Endothelial cell of umbilical vein (primary cell): ENCODE results near the gene OLFM2. TPM values are rescaled to one million over a fixed set of nuclear protein-coding genes. Genes with fewer than 3 reads are reported as not detected.

Experiments
- BruUV-seq: library from RNA; stranded (reverse); fragments of 400-500 nt; replicated peaks from 2 replicates; lab custom pipeline; 2021; lab: Mats Ljungman, UMichigan
- CTCF ChIA-PET: fragments of 300-600, 350-600 bp; sonication (Branson Sonifier 250); formaldehyde crosslinking; loops from one replicate; lab custom pipeline; 2021; ENCODE audit warnings: antibody characterized with exemption, inconsistent platforms; lab: Charles Lee
- POLR2A ChIA-PET: fragments of 300-600, 350-600 bp; sonication (Branson Sonifier 250); formaldehyde crosslinking; loops from one replicate; lab custom pipeline; 2021; ENCODE audit warnings: antibody characterized with exemption, inconsistent platforms; lab: Charles Lee
- DNase-seq: peaks from one replicate; pipeline ENCODE4 v3.0.0-alpha.2; 2011; ENCODE audit warnings: low read depth, low spot score
- FAIRE-seq: peaks from 2 replicates; lab custom pipeline; 2011; peaks lifted over from hg19 to GRCh38; lab: Jason Lieb, UNC
- H2AFZ ChIP-seq: 2 replicates; pipeline ENCODE4 v1.6.0; 2012; ENCODE audit warnings: low read depth, low read length, control low read depth, inconsistent platforms
- H3K27ac ChIP-seq: 2 replicates; pipeline ENCODE4 v1.5.1; 2011; ENCODE audit warnings: low read depth, mild to moderate bottlenecking, control low read depth, low read length, moderate library complexity; ENCODE audit not compliant: insufficient read depth
- H3K27me3 ChIP-seq, 2 experiments: 2 replicates each; pipeline versions ENCODE4 v1.6.0 to v1.6.1; 2011; ENCODE audit warnings: low read length in 2 of 2, mixed read lengths in 1 of 2; ENCODE audit not compliant: control insufficient read depth in 2 of 2, insufficient read depth in 2 of 2
- H3K36me3 ChIP-seq, 2 experiments: 2 replicates in 1 of 2; 3 replicates in 1 of 2; pipeline ENCODE4 v1.5.1; 2011; ENCODE audit warnings: low read length in 2 of 2, mild to moderate bottlenecking in 1 of 2, moderate library complexity in 1 of 2; ENCODE audit not compliant: control insufficient read depth in 2 of 2, insufficient read depth in 2 of 2; ENCODE audit errors: extremely low read depth in 1 of 2
- H3K4me1 ChIP-seq: 3 replicates; pipeline ENCODE4 v1.5.1; 2011; ENCODE audit warnings: mild to moderate bottlenecking, low read length; ENCODE audit not compliant: control insufficient read depth, insufficient read depth; ENCODE audit errors: extremely low read depth
- H3K4me2 ChIP-seq: 2 replicates; pipeline ENCODE4 v1.6.1; 2011; ENCODE audit warnings: low read length, control low read depth, mixed read lengths; ENCODE audit not compliant: insufficient read depth
- H3K4me3 ChIP-seq, 3 experiments: fragments of 200-600 bp in 1 of 3; sonication (generic), shearing (Covaris generic) in 1 of 3; replicated peaks in 1 of 3; 2 replicates each; pipeline ENCODE4 v1.5.1; 2011 to 2016; ENCODE audit warnings: control low read depth in 3 of 3, low read length in 3 of 3, mild to moderate bottlenecking in 2 of 3, inconsistent platforms in 1 of 3, low read depth in 1 of 3, moderate library complexity in 1 of 3; ENCODE audit not compliant: insufficient read depth in 1 of 3
- H3K79me2 ChIP-seq: 2 replicates; pipeline ENCODE4 v1.6.0; 2012; ENCODE audit warnings: low read length, inconsistent platforms; ENCODE audit not compliant: control insufficient read depth, insufficient read depth
- H3K9ac ChIP-seq: replicated peaks from 2 replicates; pipeline ENCODE3; 2011; ENCODE audit warnings: low read length, control low read depth; ENCODE audit not compliant: insufficient read depth; ENCODE audit errors: extremely low read depth
- H3K9me1 ChIP-seq: replicated peaks from 3 replicates; pipeline ENCODE4 v1.6.0; 2011; ENCODE audit warnings: mild to moderate bottlenecking, low read length; ENCODE audit not compliant: control insufficient read depth, insufficient read depth; ENCODE audit errors: extremely low read depth
- H3K9me3 ChIP-seq: replicated peaks from 2 replicates; pipeline ENCODE4 v1.5.1; 2012; ENCODE audit warnings: low read length, inconsistent platforms; ENCODE audit not compliant: control insufficient read depth, insufficient read depth
- H4K20me1 ChIP-seq: replicated peaks from 2 replicates; pipeline ENCODE3; 2011; ENCODE audit warnings: mild to moderate bottlenecking, low read length; ENCODE audit not compliant: control insufficient read depth, insufficient read depth; ENCODE audit errors: extremely low read depth
- EZH2 ChIP-seq: IDR thresholded peaks from 2 replicates; pipeline ENCODE4 v1.6.1; 2012; ENCODE audit warnings: borderline replicate concordance, low read depth, mild to moderate bottlenecking, moderate library complexity, low read length, inconsistent platforms; ENCODE audit not compliant: severe bottlenecking
- FOS ChIP-seq: IDR thresholded peaks from 2 replicates; pipeline ENCODE4 v1.6.1; 2011; ENCODE audit warnings: mild to moderate bottlenecking, low read length, moderate library complexity, borderline replicate concordance; ENCODE audit not compliant: insufficient read depth
- GATA2 ChIP-seq: IDR thresholded peaks from 2 replicates; pipeline ENCODE4 v1.7.0; 2011; ENCODE audit warnings: low read depth, mild to moderate bottlenecking, moderate library complexity, mixed read lengths, low read length; ENCODE audit not compliant: insufficient read length, insufficient read depth
- JUN ChIP-seq: IDR thresholded peaks from 2 replicates; pipeline ENCODE4 v1.6.1; 2011; ENCODE audit warnings: borderline replicate concordance, low read depth; ENCODE audit not compliant: insufficient read length, insufficient read depth
- MYC ChIP-seq: IDR thresholded peaks from one replicate; pipeline ENCODE4 v1.6.1; 2011; ENCODE audit warnings: mild to moderate bottlenecking, low read depth, low read length
- POLR2A ChIP-seq: IDR thresholded peaks from 2 replicates; pipeline ENCODE4 v1.6.1; 2012; ENCODE audit warnings: low read depth, mild to moderate bottlenecking, control low read depth, low read length
- POLR2AphosphoS5 ChIP-seq: IDR thresholded peaks from 2 replicates; pipeline ENCODE4 v1.6.1; 2012; ENCODE audit warnings: low read depth, mild to moderate bottlenecking, control low read depth, low read length, moderate library complexity; ENCODE audit not compliant: insufficient read depth
- dilution Hi-C: fragments of 300-500 bp; cut with MboI; formaldehyde crosslinking; loops from one replicate; pipeline ENCODE4 v1.15.0; 2019; ENCODE audit warnings: low sequenced_read_pairs; ENCODE audit not compliant: extremely low pct_ligation_motif_present
- intact Hi-C: fragments of 100-400 bp; cut with micrococcal nuclease; formaldehyde crosslinking; loops from one replicate; pipeline ENCODE4 v1.10.0; 2022
- polyA plus RNA-seq, 4 experiments: library from polyadenylated mRNA; depleted of rRNA in 3 of 4; stranded (reverse) in 3 of 4; unstranded in 1 of 4; fragments of >200 nt; gene quantifications; 2 replicates each; pipeline versions ENCODE4 v1.2.1 to v1.2.3, GENCODE V29; 2011 to 2012; ENCODE audit warnings: missing spikeins in 1 of 4
- total RNA-seq: library from RNA; stranded (reverse); gene quantifications from 2 replicates; pipeline ENCODE4 v1.2.3, GENCODE V29; 2021
- TF ChIP-seq, protein P1 (sequence below): IDR thresholded peaks from 2 replicates; pipeline ENCODE4 v1.6.1; 2011; ENCODE audit not compliant: insufficient read depth, insufficient read length
- TF ChIP-seq, protein P2 (sequence below), 2 donors: IDR thresholded peaks; 1 replicate in 1 of 2; 2 replicates in 1 of 2; pipeline ENCODE4 v1.5.1; 2011; ENCODE audit warnings: low read length in 2 of 2, mild to moderate bottlenecking in 2 of 2, moderate library complexity in 2 of 2, control low read depth in 1 of 2, inconsistent platforms in 1 of 2, low read depth in 1 of 2; ENCODE audit not compliant: insufficient read depth in 1 of 2; ENCODE audit errors: extremely low read depth in 1 of 2

OLFM2 gene
- total and polyA plus RNA-seq, 2 donors (not counting 3 experiments of a cell fraction or from before 2014, with no cell fraction given): 0.91 to 1.9 TPM

DNA sequence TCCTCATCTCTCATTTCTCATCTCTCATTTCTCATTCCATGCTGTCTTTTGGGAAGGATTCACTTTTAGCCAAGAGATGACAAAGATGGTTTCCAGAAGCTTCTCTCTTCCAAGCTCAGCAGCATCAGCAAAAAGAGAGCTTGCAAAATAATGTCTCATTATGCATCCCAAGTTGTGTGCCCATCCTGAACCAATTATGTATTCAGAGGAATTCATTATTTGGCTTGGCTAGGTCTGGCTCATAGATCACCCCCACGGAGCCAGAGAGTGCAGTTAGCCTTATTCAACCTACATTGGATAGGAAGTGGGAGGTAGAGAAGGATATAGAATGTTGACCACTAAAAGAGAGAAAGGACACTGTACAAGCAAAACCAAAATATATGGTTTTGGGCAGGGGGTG, 5.4 kb upstream of the OLFM2 start:
- CTCF ChIA-PET: no interaction called here
- TF ChIP-seq POLR2A: no peak
- no peak for TF ChIP-seq EZH2
- Histone ChIP-seq H3K9me1 (no peaks in the 10 kb centered on the region), H3K9ac (no peak overlapping the region), H2AFZ (no peak overlapping the region), H3K4me1 (no peaks in the 10 kb centered on the region), H4K20me1 (no peaks in the 10 kb centered on the region), H3K27ac (no peak overlapping the region), H3K9me3 (no peaks in the 10 kb centered on the region), H3K36me3 (no peaks in the 10 kb centered on the region), H3K27me3 (peaks cover 2 to 4% of the 10 kb centered on the region in 2 experiments), H3K4me2 (no peak overlapping the region), H3K79me2 (no peaks in the 10 kb centered on the region), H3K4me3 (no peak overlapping the region)
- no TSS peak for BruUV-seq
- POLR2A ChIA-PET: no interaction called here
- DNase-seq: no peak
- no peak for FAIRE-seq
- intact Hi-C loops: no loop called here
- dilution Hi-C loops: no loop called here

DNA sequence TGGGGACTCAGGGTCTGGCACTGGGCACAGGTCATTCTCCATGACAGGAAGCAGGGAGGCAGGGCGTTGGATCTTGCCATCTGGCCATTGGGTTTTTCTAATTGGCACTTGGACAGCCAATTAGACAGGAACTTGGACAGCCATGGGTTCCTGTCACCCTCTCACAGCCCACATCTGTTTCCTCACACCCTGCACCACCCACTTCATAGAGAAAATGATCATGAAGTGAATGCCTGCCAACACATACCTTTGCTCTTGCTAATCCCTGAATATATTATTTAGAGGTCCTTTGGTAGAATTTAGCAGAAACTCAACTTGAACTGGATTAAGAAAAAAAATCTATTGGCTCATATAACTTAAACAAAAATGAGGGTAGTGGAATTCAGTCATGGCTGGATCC, 4.9 kb upstream of the OLFM2 start:
- POLR2A ChIA-PET: no interaction called here
- Histone ChIP-seq H3K36me3 (no peaks in the 10 kb centered on the region), H2AFZ (no peak overlapping the region), H3K27me3 (peaks cover 3 to 5% of the 10 kb centered on the region in 2 experiments), H3K27ac (no peak overlapping the region), H3K9me1 (no peaks in the 10 kb centered on the region), H4K20me1 (no peaks in the 10 kb centered on the region), H3K4me3 (no peak overlapping the region), H3K79me2 (no peaks in the 10 kb centered on the region), H3K9me3 (no peaks in the 10 kb centered on the region), H3K4me2 (no peak overlapping the region), H3K4me1 (no peaks in the 10 kb centered on the region), H3K9ac (no peak overlapping the region)
- DNase-seq: no peak
- intact Hi-C loops (no loop called here), dilution Hi-C loops (no loop called here)
- no peak for TF ChIP-seq GATA2
- TF ChIP-seq, protein P1, sequence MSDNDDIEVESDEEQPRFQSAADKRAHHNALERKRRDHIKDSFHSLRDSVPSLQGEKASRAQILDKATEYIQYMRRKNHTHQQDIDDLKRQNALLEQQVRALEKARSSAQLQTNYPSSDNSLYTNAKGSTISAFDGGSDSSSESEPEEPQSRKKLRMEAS: no peak
- no peak for TF ChIP-seq POLR2A
- TF ChIP-seq MYC: no peak
- TF ChIP-seq POLR2AphosphoS5: no peak
- no peak for TF ChIP-seq EZH2
- no peak for TF ChIP-seq JUN
- TF ChIP-seq, protein P2, sequence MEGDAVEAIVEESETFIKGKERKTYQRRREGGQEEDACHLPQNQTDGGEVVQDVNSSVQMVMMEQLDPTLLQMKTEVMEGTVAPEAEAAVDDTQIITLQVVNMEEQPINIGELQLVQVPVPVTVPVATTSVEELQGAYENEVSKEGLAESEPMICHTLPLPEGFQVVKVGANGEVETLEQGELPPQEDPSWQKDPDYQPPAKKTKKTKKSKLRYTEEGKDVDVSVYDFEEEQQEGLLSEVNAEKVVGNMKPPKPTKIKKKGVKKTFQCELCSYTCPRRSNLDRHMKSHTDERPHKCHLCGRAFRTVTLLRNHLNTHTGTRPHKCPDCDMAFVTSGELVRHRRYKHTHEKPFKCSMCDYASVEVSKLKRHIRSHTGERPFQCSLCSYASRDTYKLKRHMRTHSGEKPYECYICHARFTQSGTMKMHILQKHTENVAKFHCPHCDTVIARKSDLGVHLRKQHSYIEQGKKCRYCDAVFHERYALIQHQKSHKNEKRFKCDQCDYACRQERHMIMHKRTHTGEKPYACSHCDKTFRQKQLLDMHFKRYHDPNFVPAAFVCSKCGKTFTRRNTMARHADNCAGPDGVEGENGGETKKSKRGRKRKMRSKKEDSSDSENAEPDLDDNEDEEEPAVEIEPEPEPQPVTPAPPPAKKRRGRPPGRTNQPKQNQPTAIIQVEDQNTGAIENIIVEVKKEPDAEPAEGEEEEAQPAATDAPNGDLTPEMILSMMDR (IDR thresholded peaks at IDR 0.05; ENCODE audit: extremely low read depth in 1 of 2, insufficient read depth in 1 of 2, low read depth in 1 of 2, low read length in 2 of 2): no peak
- TF ChIP-seq FOS: no peak
- CTCF ChIA-PET: no interaction called here
- no TSS peak for BruUV-seq
- no peak for FAIRE-seq
